ENCODE data around the gene TREML4.
A peak's percentile ranks its signal among the peaks of the same experiment; 100 is the strongest.

Gene TREML4

DNA sequence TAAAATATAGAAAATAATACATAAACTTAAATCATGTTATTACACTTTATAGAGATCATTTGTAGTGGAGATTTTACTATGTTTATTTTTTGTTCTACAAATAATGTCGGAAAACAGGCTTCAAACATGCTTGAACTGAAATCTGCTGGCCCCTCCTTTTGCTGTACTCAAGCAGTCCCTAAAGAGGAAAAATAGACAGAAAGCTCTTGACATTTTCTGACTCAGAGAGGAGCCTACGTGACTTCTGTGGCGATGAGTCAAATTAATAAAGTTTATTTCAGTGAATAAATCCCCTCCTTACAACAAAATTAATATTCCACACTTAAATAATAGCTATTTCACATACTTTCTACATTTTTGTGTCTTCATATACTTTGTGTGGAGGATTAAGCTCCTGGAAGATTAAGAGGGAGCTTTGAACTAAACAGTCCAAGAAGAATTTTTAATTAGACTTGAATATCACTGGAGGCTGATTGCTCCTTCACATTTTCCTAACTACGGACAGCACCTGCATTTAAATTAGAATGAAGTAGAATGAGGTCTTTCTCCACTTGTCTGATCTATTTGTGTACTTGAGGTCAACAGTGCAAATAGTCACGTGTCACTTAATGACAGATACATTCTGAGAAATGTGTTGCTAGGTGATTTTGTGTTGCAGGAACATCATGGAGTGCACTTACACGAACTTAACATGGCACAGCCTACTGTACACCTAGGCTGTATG lies 60.0 kb downstream of the TREML4 start:
- peak; percentile 95 for DNase-seq

Measured in NCI-H510A (cell line).